ENCODE results near the gene NR3C2.
A peak's percentile ranks its signal among the peaks of the same experiment; 100 is the strongest.

NR3C2 gene

GRCh38 chr4:148152868-148153625, 289.2 kb downstream of the NR3C2 start:
- no peak for TF ChIP-seq TSHZ2 (CRISPR knock-in tag; IDR thresholded peaks at IDR 0.05)
- TF ChIP-seq RARB (CRISPR knock-in tag; IDR thresholded peaks at IDR 0.05), result no peak
- no peak for TF ChIP-seq ESRRG (CRISPR knock-in tag; IDR thresholded peaks at IDR 0.05)
- no peak for TF ChIP-seq POU6F1 (CRISPR knock-in tag; IDR thresholded peaks at IDR 0.05; ENCODE audit: borderline replicate concordance, low read depth)
- TF ChIP-seq CSDC2 (CRISPR knock-in tag; IDR thresholded peaks at IDR 0.05), result no peak
- TF ChIP-seq ZNF8 (CRISPR knock-in tag; IDR thresholded peaks at IDR 0.05), result no peak
- TF ChIP-seq ZFP3 (CRISPR knock-in tag; IDR thresholded peaks at IDR 0.05), result no peak
- TF ChIP-seq TCF4 (CRISPR knock-in tag; IDR thresholded peaks at IDR 0.05; ENCODE audit: borderline replicate concordance), result no peak
- no peak for TF ChIP-seq GLIS3 (CRISPR knock-in tag; IDR thresholded peaks at IDR 0.05)
- TF ChIP-seq ZC3H10 (CRISPR knock-in tag; IDR thresholded peaks at IDR 0.05), result no peak
- TF ChIP-seq TOX (CRISPR knock-in tag; IDR thresholded peaks at IDR 0.05; ENCODE audit: borderline replicate concordance), result no peak
- no peak for TF ChIP-seq ZNF565 (CRISPR knock-in tag; conservative IDR thresholded peaks at IDR 0.05; ENCODE audit: low read depth)
- no peak for TF ChIP-seq CSRNP3 (CRISPR knock-in tag; IDR thresholded peaks at IDR 0.05)
- no peak for TF ChIP-seq ARNTL (CRISPR knock-in tag; IDR thresholded peaks at IDR 0.05; ENCODE audit: borderline replicate concordance, low read depth)
- no peak for TF ChIP-seq ZNF70 (CRISPR knock-in tag; IDR thresholded peaks at IDR 0.05)
- TF ChIP-seq CREB5 (CRISPR knock-in tag; IDR thresholded peaks at IDR 0.05; ENCODE audit: low read depth), result no peak
- TF ChIP-seq PATZ1 (CRISPR knock-in tag; IDR thresholded peaks at IDR 0.05; ENCODE audit: borderline replicate concordance), result no peak
- no peak for TF ChIP-seq ISL1 (CRISPR knock-in tag; IDR thresholded peaks at IDR 0.05)
- ATAC-seq, result peak; percentile 57; the same call in 1 of the 3 replicates

- ATAC-seq, result no peak
- TF ChIP-seq TSHZ2 (CRISPR knock-in tag; IDR thresholded peaks at IDR 0.05) (no peak), PATZ1 (CRISPR knock-in tag; IDR thresholded peaks at IDR 0.05; ENCODE audit: borderline replicate concordance) (no peak)
Observed at GRCh38 chr4:148151806-148152205, 290.4 kb downstream of the NR3C2 start.
